GM18498 (cell line): ENCODE data around the gene CEMIP.

ENCODE experiments used
- ATAC-seq: cut with Tn5 transposase; IDR thresholded peaks from one replicate; pipeline ENCODE4 v1.9.1; 2021; ENCODE audit warnings: mild to moderate bottlenecking, moderate library complexity; ENCODE audit not compliant: unreplicated experiment

CEMIP gene

GRCh38 chr15:80778964-80779657 is at the start of gene CEMIP:
Gene CEMIP (plus strand): TSS chr15:80779370. CDS start chr15:80873880, 94,510 bp downstream.
- ATAC-seq: no peak

GRCh38 chr15:80730387-80730786 is 48.8 kb upstream of the CEMIP start:
- ATAC-seq: no peak

GRCh38 chr15:80730926-80731325 is 48.2 kb upstream of the CEMIP start:
- no peak for ATAC-seq

GRCh38 chr15:80732167-80732566 is 47.0 kb upstream of the CEMIP start:
- ATAC-seq: no peak

GRCh38 chr15:80732818-80733217 is 46.4 kb upstream of the CEMIP start:
- no peak for ATAC-seq

- no peak for ATAC-seq
Observed at GRCh38 chr15:80733460-80733859, 45.7 kb upstream of the CEMIP start.

- ATAC-seq: no peak
Observed at GRCh38 chr15:80735344-80735743, 43.8 kb upstream of the CEMIP start.

GRCh38 chr15:80736560-80736959 is 42.6 kb upstream of the CEMIP start:
- ATAC-seq: no peak

- no peak for ATAC-seq
Observed at GRCh38 chr15:80739919-80740318, 39.3 kb upstream of the CEMIP start.

GRCh38 chr15:80742081-80742480 is 37.1 kb upstream of the CEMIP start:
- ATAC-seq: no peak

GRCh38 chr15:80743189-80743833 is 35.9 kb upstream of the CEMIP start:
- ATAC-seq: no peak

GRCh38 chr15:80744415-80744814 is 34.8 kb upstream of the CEMIP start:
- ATAC-seq: no peak

GRCh38 chr15:80744826-80745225 is 34.3 kb upstream of the CEMIP start:
- ATAC-seq: no peak

- no peak for ATAC-seq
Observed at GRCh38 chr15:80745888-80746287, 33.3 kb upstream of the CEMIP start.

GRCh38 chr15:80747317-80748053 is 31.7 kb upstream of the CEMIP start:
- no peak for ATAC-seq

GRCh38 chr15:80749589-80749988 is 29.6 kb upstream of the CEMIP start:
- no peak for ATAC-seq

- no peak for ATAC-seq
Observed at GRCh38 chr15:80750575-80750974, 28.6 kb upstream of the CEMIP start.

GRCh38 chr15:80752204-80752603 is 27.0 kb upstream of the CEMIP start:
- no peak for ATAC-seq

- no peak for ATAC-seq
Observed at GRCh38 chr15:80753161-80753560, 26.0 kb upstream of the CEMIP start.

- no peak for ATAC-seq
Observed at GRCh38 chr15:80754014-80754413, 25.2 kb upstream of the CEMIP start.

GRCh38 chr15:80755885-80756284 is 23.3 kb upstream of the CEMIP start:
- ATAC-seq: no peak
